GM18909 (cell line): ENCODE measurements around the gene SRPRB.

Experiments used
- ATAC-seq: cut with Tn5 transposase; IDR thresholded peaks from one replicate; pipeline ENCODE4 v1.9.1; 2021; ENCODE audit warnings: mild to moderate bottlenecking; ENCODE audit not compliant: unreplicated experiment, poor library complexity

SRPRB gene

DNA sequence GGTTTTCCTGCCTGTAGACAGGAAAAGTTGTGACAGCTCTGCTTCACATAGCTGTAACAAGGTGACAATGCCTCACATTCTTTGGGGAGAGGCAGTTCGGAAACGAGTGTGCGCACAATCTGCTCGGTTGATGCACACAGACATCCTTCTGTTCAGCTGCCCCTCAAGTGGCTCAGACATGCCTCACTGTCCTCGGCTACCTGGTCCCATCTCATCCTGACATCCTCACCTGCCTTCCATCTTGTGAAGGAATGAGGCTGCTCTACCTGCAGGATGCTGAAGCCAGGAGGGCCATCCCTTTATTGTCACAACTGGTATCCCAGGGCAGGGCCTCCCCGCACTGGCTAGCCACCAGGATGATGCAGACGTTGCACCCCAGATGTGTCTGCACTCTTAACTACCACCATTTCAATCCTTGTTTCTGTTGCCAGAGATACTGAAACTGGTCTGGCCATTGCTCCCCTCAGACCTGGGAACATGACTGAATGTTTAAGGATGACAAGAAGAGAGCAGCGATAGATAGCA, 19.4 kb downstream of the SRPRB start:
- no peak for ATAC-seq

DNA sequence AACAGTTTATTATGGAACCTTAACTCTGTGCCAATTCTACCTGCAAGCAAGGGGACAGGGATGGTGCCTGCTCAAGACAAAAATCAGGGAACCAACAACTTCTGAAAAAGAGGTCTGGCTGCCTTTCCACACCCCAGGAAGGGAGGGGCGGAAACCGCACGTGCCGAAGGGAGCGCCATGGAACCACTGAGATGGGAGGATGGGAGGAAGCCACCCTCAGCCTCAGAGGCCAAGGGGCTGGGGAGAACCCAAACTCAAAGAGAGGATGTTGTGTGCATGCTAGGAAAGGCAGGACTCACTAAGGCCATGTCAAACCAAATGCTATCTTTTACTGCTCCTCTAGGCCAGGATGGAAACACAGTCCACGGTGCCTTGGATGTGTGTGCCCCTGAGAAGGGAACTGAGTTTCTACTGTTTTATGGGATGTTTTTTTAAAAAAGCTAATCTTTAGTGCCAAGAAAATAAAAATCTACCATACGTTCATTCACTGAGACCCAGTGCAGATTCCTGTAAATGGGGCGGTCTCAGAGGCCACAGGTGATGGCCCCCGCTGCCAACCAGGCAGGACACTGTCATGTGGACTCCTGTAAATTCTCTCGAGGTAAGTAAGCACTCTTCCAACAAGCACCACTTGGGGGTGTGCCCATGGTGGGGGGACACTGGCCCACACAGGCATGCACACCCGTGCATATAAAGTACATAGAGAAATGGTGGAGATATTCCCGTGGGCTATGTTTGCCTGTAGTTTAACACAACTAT, 20.5 kb downstream of the SRPRB start:
- no peak for ATAC-seq

DNA sequence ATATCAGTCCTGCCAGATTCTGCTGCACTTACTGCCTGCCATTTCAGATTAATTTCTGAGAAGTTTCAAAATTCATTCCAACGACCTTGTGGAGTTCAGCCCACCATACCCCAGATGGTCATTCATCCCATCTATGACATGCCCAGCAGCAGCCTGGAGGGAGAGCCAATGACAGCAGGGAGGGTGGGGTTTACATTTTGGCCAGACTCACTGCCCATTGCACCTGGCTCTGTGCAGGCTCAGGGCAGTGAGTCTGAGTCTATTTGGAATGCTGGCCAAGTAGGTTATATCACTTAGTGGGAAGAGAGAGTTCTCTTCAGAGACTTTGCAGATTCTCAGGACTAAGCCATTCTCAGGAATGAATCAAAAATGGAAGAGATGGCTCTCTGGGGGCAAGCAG, 21.5 kb downstream of the SRPRB start:
- no peak for ATAC-seq

DNA sequence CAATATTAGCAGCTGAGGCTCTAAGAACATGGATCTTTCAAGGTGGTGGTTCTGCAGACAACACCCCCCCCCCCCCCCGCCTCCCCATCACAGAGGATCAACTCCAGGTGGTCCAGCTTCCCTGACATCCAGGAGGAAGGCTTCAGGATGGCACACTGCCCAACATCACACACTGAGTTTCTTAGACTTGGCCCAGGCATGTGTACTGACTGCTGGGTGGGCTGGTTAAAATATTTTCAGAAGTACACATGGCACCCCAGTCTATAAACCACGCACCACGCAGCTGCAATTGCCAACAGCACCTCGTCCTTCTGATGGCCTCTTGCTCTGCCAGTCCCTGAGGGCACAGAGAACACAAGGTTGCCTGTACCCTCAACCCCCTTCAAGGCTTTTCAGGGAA, 22.1 kb downstream of the SRPRB start:
- no peak for ATAC-seq

DNA sequence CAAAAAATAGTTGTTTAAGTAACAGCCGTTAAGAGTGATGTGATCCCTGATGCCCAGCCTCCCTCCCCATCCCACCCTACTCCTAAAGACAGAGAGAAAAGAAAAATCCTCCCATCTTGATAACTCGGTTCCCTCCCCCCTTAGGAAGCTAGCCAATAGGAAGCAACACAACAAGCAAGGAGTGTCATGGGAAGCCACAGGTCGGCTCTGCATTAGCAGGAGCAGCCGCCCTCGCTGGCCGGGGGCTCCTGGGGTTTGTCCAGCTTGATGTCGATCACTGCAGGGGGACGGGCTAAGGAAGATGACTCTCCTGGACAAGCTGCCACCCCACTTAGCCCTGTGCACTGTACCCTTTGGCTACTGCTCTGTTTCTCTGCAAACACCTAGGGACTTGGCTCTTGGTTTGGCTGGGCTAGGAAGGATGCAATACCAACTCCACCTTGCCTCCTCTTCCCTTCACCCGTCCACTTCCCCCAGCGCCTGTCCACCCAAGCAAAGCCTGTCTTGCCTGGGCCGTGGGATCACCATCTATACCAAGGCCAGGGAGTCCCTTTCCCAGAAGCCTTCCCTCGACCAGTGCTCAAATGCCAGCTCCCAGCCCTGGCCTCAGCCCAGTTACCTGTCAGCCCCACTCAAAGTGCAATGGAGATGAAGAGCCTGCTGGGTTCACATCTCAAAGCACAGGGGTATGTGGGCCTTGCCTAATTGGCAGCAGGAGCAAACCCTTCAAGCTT, 23.1 kb downstream of the SRPRB start:
- no peak for ATAC-seq

DNA sequence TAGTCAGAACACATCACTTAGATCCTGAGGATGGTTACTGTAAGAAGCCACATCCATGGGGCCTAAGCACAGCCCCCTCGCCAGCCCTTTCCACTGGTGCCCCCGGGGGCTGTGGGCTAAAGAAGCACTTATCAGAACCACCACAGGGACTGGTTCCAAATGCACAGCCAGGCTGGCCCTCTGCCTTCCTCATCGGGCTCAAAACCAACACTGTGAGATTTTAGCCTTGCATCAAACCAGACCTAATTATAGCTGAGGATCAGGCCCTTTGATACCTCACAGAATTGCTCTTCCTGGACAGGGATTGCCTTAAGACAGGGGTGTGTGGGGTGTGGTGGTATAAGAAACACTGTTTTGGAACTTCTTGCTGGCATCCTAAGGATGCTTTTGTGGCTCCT, 23.7 kb downstream of the SRPRB start:
- ATAC-seq: no peak

DNA sequence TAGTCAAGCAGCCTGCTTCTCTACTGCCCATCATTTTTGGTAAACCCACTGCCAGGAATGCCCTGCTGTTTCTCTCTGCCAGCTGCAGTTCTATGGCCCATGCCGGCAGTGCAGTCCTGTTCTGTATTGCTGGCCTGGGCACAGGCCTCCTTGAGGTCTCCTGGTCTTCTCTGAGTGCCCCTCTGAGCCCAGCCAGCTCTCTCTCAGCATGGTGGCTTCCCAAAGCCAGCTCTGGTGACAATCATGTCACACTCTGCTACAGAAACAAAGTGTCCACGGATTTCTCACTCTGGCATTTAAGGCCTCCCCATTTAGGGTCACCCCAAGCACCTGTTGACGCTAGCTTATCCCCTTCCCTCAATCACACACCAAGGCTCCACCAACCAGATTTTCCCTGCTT, 24.5 kb downstream of the SRPRB start:
- no peak for ATAC-seq

DNA sequence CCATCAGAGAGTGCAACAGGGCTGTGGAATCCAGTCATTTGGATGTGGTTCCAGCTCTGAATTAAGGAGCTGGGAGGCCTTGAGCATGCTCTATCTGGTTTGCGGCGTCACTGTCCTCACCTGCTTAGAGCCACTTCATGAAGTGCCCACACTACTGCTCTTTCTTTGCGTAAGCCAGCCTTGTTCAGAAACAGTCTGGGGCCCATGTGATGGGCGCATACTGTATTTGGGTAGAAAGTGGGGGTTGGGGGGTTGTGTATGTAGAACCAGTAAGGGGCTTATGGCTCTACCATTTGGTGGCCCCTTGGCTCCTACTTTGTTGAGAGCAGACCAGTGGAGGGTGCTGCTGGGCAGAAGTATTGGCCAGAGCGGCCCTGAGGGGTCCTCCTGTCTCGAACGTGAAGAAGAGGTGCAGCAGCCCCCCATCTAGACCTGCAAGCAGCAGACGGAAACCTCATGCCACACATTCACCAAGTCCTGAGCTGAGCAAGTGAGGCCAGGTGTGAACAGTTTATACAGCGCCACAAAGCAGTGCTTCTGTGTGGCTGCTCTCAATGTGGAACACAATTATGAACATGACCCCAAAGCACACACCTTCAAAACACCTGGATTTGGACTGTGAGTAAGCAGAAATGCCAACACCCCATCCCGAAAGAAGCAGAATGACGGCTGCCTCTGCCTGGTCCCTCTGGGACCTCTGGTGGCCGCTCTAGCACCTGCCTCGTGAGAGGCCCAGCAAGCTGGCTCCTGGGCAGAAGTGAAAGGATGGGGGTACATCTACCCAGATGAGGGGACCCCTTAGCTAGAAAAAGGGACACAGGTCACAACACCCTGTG, 26.6 kb downstream of the SRPRB start:
- no peak for ATAC-seq

DNA sequence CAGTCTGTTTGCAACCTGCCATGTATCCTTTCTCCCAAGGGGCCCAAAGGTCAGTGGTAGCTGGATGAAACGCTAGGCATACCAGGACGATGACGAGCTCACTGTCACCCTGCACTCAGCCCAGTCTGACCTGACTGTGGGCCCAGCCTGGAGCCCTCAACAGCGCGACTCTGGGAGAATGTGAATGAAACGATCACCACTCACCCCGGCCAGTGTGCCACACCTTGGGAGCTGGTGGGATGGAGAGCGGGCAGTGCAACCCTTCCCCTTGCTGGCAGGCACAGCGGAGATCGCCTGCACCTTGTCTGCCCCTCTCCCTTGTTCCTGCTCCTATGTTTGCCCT, 27.2 kb downstream of the SRPRB start:
- no peak for ATAC-seq

DNA sequence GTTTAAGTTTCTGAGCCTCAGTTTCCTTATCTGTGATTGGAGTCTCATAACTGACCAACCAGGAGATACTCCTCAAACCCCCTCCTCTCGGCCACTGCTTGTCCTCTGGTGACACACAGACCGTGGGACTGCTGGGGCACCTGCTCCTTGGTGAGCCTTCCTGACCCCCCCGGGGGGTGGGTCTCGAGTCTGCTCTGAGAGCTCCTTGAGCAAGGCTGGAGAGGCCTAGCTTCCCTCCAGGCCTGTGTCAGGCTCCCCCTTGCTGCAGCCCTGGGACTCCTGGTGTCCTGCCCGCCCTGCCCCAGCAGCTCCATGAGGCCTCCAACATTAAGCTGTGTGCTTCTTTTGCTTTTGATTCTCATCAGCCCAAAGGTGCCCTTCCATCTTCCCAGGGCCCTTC, 27.7 kb downstream of the SRPRB start:
- ATAC-seq: no peak

DNA sequence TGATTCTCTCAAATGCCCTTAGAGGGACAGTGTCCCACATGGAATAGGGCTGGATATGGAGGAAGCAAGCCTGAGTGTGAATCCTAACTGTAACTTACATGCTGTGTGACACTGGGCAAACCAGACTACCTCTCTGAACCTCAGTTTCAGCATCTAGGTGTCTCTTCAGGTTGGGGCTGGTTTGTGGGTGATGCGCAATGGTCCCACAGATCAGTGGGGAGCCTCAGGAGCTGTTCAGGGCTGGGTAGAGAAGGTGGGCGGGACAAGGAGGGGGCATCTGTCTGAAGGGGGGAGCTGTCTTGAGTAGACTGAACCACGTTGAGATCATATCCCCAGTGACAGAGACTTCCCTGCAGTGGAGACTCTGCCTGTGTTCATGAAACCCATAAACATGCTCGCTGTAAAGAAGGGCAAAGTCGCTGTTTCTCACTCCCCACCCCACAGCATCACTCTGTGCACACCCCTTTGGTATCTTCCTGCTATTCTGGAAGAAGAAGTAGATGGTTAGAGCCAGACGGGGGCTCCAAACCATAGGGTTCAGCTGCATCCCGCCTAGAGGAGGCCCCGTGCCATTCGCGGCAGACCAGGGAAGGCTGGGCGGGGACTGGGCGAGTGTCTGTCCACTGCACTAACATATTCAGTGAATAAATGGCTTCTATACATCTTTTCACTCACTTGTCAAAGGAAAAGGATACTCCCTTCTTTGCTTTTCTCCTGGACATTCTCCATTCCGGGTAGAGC, 28.4 kb downstream of the SRPRB start:
- ATAC-seq: no peak

DNA sequence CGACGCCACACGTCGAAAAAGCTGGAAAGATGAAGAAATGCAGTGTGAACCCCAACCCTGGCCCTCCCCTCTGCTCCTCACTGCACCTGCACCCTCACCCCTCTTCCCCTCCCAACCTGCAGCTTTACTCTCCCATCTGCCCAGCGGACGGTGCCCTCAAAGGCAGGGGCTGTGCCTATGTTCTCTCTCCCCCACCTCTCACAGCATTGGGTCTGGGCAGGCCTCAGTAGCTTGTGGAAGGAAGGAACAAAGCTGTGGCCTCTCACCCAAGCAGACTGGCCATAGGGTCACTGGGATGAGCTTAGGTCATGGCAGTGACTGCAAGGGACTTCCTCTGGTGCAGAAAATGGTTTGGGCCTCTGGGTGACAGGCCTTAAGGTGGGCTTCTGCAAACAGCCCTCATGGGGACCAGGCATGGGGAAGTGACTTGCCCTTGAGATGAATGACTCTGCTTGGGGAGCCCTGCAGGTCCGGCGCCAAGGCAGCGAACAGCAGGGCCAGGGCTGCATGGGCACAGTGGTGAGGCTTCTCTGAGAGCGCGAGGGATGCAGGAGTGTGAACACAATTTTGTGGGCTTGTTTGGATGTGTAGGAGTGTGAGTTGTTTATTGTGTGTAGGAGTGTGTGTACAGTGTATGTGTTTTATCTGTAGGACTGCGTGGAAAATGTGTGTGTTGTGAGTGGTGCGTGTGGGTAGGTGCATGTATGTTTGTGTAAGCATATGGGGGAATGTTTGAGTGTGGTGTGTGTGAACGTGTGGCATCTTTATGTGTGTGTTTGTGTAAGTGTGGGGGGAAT, 29.2 kb downstream of the SRPRB start:
- ATAC-seq: no peak

DNA sequence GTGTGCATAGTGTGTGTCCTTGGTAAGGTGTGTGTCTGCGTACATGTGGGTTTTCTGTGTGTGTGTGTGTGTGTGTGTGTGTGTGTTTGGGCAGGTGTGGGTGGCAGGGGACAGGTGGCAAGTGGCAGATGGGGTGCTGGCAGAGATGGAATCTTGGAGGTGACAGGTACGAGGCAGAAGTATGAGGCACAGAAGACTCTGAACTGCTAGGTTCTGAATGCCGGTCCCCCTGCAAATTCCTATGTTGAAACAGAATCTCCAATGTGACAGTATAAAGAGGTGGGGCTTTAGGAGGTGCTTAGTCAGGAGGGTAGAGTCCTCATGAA, 29.8 kb downstream of the SRPRB start:
- no peak for ATAC-seq

DNA sequence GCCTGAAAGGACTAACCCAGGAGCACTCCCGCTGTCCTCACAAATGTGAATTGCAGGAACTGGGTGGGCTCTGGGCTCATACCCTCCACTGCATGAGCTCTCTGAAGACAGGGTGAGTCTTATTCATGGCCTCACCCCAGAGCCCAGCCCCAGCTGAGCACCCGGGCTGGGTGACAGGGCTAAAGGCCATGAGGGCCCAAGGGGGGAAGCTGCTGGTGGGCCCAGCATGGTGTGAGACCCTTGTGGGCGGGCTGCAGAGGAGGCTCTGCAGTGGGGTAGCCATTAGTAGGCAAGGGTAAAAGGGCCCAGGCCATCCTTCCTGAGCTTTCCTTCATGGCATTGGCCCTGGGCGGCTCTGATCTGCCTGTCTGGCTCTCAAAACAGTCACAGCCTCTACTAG, 30.3 kb downstream of the SRPRB start:
- ATAC-seq: no peak

DNA sequence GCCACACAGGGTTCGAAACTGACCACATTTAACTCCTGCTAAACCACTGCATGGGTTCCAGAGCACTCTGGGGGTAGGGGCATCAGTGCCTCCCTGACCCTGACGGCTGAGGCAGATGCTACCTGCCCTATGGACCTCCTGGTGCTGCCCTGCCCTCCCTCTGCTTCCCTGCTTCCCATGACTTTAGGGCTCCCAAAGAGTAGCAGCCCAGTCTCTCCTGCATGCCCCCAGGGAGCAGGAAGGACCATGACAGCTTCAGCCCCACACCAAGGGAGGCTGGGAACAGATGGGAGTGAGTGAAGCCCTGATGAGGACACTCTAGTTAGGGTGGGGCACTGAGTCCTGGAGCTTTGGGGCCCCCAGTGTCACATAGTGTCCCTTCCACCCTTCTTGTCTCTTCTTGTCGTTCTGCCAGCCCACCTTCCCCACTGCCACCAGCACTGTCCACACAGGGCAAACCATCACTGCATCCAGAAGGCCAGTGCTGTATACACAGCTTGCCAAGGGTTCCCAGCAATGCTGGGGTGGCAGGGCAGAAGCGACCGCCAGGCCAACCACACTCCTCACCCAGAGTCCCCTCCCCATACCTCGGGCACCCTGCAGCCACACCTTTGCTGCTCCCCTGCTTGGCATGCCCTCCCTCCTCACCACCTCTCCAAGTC, 31.0 kb downstream of the SRPRB start:
- ATAC-seq: no peak

DNA sequence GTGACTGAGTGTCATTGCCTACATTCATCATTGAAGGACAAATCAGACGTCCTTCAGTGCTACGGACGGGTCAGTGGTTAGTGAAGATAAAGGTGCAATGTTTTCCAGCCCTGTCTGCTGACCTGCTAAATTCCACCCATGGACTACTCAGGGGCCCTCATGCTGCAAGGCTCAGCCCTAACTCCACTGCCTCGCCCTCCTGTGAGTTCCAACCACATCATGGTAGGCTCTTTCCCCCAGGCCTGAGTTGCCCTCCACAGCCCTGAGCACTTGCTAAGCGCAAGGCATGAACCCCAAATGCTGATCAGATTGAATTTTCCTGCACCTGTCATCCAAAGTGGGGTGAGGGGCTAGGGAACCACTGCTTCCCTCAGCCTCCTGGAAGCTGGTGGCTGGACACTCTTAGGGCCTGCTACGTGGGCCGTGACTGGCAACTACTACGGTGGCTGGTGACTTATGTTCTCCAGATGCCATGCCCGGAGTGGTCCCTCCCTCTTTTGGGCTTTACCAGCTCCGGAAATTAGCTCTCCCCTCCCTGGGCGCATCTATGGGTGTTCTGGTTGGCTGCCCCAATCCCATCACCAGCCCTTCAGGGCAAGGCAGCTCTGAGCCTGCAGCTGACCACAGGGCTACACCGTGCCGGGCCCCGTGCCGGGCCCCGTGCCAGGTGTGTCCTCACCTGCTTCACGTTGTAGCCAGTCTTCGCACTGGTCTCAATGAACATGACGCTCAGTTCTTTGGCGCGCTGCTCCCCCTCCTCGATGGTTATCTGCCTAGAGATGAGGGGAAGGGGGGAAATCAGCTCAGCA, 32.1 kb downstream of the SRPRB start:
- ATAC-seq: no peak

DNA sequence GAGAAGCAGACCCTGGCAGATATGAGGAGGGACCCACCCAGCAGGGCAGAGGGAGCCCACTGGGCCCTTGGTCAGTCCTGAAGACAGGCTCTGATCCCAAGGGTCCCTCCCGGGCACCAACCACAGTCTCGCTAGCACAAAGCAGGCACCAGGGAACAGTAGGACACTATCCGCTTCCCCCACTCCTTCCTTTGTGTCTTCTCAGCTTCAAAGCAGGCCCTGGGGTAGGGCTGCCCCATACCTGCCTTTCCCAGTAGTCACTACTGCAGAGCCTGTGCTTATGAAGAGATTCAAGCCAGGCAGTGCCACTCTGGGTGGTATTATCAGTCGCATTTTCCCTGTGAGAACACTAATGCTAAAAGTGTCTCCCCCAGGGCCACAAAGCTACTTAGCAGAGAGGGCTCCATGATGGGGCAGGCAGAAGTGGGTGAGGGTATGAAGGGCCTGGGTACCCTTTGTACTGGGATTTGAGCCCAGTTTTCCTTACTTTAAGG, 32.7 kb downstream of the SRPRB start:
- no peak for ATAC-seq
